Endodermal cell (in vitro differentiated cells): ENCODE results near the gene B4GALT5. TPM values are rescaled to one million over a fixed set of nuclear protein-coding genes. Genes with fewer than 3 reads are reported as not detected.

Experiments
- DNase-seq: peaks from one replicate; pipeline ENCODE4 v3.0.0-alpha.2; 2017
- H3K27ac ChIP-seq: 2 replicates; pipeline ENCODE4 v1.5.1; 2013; ENCODE audit warnings: mild to moderate bottlenecking, low read depth, low read length, moderate library complexity
- H3K27me3 ChIP-seq: 2 replicates; pipeline ENCODE4 v1.6.1; 2013; ENCODE audit warnings: mild to moderate bottlenecking, low read length, moderate library complexity; ENCODE audit not compliant: insufficient read depth, control insufficient read depth, poor library complexity, severe bottlenecking
- H3K36me3 ChIP-seq: 2 replicates; pipeline ENCODE4 v1.7.0; 2013; ENCODE audit warnings: mild to moderate bottlenecking, low read length, moderate library complexity; ENCODE audit not compliant: control insufficient read depth, insufficient read depth
- H3K4me1 ChIP-seq: one replicate; pipeline ENCODE4 v1.7.0; 2013; ENCODE audit warnings: low read length; ENCODE audit not compliant: control insufficient read depth, insufficient read depth
- H3K4me3 ChIP-seq: 2 replicates; pipeline ENCODE4 v1.5.1; 2013; ENCODE audit warnings: mild to moderate bottlenecking, low read length, moderate library complexity
- H3K9ac ChIP-seq: 2 replicates; pipeline ENCODE4 v1.6.1; 2013; ENCODE audit warnings: mild to moderate bottlenecking, low read length, moderate library complexity; ENCODE audit not compliant: poor library complexity, severe bottlenecking; ENCODE audit errors: extremely low read depth
- H3K9me3 ChIP-seq: 2 replicates; pipeline ENCODE4 v1.6.1; 2013; ENCODE audit warnings: mild to moderate bottlenecking, low read length, moderate library complexity; ENCODE audit not compliant: control insufficient read depth
- H3K27ac Mint-ChIP-seq: 2 replicates; pipeline ENCODE4 v1.8.0; 2020; ENCODE audit warnings: mixed read lengths
- H3K27me3 Mint-ChIP-seq: 2 replicates; pipeline ENCODE4 v1.8.0; 2021; ENCODE audit warnings: mild to moderate bottlenecking, mixed read lengths; ENCODE audit not compliant: insufficient read depth
- H3K36me3 Mint-ChIP-seq: 2 replicates; pipeline ENCODE4 v1.8.0; 2020; ENCODE audit warnings: low read depth, mixed read lengths
- H3K4me1 Mint-ChIP-seq: 2 replicates; pipeline ENCODE4 v1.8.0; 2020; ENCODE audit warnings: mixed read lengths
- H3K4me3 Mint-ChIP-seq: 2 replicates; pipeline ENCODE4 v1.8.0; 2020; ENCODE audit warnings: mild to moderate bottlenecking, moderate library complexity, mixed read lengths
- H3K9me3 Mint-ChIP-seq: 2 replicates; pipeline ENCODE4 v1.8.0; 2020; ENCODE audit warnings: mild to moderate bottlenecking, mixed read lengths
- whole genome bisulfite sequencing, 2 experiments: methylation state at CpG; one replicate each; pipeline versions ENCODE4 v1.1.5 to v1.1.7; 2013; ENCODE audit warnings: missing lambda C conversion rate in 2 of 2, mixed read lengths in 1 of 2; ENCODE audit not compliant: insufficient coverage in 1 of 2, insufficient read length in 1 of 2; 5-methylcytosine and 5-hydroxymethylcytosine counted together
- total RNA-seq, 2 donors: library from RNA; stranded (reverse); fragmentation: NEBNext Ultra II Directional in 1 of 2; extraction: Animal tissue kit (Norgen Biotek cat#: 25700) in 1 of 2; gene quantifications; 2 replicates in 1 of 2; 3 replicates in 1 of 2; pipeline ENCODE4 v1.2.1, GENCODE V29; 2021
- TF ChIP-seq, protein P1 (sequence below): fragments of 200-600 bp; sonication (generic); conservative IDR thresholded peaks from 2 replicates; pipeline ENCODE4 v1.5.0; 2021; ENCODE audit warnings: antibody characterized with exemption, mild to moderate bottlenecking

Gene B4GALT5
- total RNA-seq, 2 donors from 2014 or later = 57.0 to 58.8 TPM

GRCh38 chr20:49696594-49696993, 17.1 kb downstream of the B4GALT5 start:
- Histone ChIP-seq H3K36me3 (no peaks in the 10 kb centered on the region), H3K9ac (no peak overlapping the region), H3K4me3 (no peak overlapping the region), H3K27me3 (no peaks in the 10 kb centered on the region), H3K9me3 (no peaks in the 10 kb centered on the region), H3K27ac (no peak overlapping the region), H3K4me1 (no peaks in the 10 kb centered on the region)
- H3K4me3 Mint-ChIP-seq = no peak overlapping the region
- WGBS, 2 experiments = 73 to 80% methylated on average over 1 of the region's 2 CpGs
- H3K27ac Mint-ChIP-seq = no peak overlapping the region
- TF ChIP-seq, protein P1, sequence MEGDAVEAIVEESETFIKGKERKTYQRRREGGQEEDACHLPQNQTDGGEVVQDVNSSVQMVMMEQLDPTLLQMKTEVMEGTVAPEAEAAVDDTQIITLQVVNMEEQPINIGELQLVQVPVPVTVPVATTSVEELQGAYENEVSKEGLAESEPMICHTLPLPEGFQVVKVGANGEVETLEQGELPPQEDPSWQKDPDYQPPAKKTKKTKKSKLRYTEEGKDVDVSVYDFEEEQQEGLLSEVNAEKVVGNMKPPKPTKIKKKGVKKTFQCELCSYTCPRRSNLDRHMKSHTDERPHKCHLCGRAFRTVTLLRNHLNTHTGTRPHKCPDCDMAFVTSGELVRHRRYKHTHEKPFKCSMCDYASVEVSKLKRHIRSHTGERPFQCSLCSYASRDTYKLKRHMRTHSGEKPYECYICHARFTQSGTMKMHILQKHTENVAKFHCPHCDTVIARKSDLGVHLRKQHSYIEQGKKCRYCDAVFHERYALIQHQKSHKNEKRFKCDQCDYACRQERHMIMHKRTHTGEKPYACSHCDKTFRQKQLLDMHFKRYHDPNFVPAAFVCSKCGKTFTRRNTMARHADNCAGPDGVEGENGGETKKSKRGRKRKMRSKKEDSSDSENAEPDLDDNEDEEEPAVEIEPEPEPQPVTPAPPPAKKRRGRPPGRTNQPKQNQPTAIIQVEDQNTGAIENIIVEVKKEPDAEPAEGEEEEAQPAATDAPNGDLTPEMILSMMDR = no peak
- H3K9me3 Mint-ChIP-seq = no peaks in the 10 kb centered on the region
- DNase-seq = no peak
- H3K4me1 Mint-ChIP-seq = peaks cover 49% of the 10 kb centered on the region
- H3K27me3 Mint-ChIP-seq = no peaks in the 10 kb centered on the region
- no peaks in the 10 kb centered on the region for H3K36me3 Mint-ChIP-seq

GRCh38 chr20:49695830-49696229, 17.8 kb downstream of the B4GALT5 start:
- Mint-ChIP-seq H3K9me3 (no peaks in the 10 kb centered on the region), H3K4me3 (no peak overlapping the region), H3K27me3 (no peaks in the 10 kb centered on the region), H3K4me1 (peaks cover 51% of the 10 kb centered on the region), H3K27ac (no peak overlapping the region), H3K36me3 (no peaks in the 10 kb centered on the region)
- no peak for DNase-seq
- TF ChIP-seq, protein P1 = no peak
- WGBS, 2 experiments = 91% methylated on average over 3 of the region's 3 CpGs; no CpG with 5 or more reads in 1 of the 2 experiments
- Histone ChIP-seq H3K4me1 (no peaks in the 10 kb centered on the region), H3K9ac (no peak overlapping the region), H3K4me3 (no peak overlapping the region), H3K27ac (no peak overlapping the region), H3K36me3 (no peaks in the 10 kb centered on the region), H3K9me3 (no peaks in the 10 kb centered on the region), H3K27me3 (no peaks in the 10 kb centered on the region)

DNA sequence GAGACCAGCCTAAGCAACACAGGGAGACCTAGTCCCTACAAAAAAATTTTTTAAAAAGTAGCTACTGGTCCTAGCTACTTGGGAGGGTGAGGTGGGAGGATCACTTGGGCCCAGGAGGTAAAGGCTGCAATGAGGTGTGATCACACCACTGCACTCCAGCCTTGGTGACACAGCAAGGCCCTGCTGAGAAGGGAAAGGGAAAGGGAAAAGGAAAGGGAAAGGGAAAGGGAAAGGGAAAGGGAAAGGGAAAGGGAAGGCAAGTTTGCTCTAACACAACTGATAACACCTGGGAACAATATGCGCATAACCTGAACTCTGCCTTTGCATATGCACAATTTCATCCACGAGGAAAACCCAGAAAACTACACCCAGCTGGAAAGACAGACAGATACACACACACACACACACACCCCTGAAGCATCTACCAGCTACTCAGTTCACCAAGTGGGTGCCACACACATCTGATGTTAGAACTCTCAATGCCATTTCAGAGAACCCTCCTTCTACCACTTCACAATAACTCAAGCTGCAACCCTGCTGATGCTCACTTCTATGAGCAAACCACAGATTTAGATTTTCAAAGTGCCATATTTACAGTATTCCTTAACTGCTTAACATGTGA, 19.1 kb downstream of the B4GALT5 start:
- no peaks in the 10 kb centered on the region for H3K36me3 Mint-ChIP-seq
- 0 to 38% methylated on average over 1 to 2 of the region's 2 CpGs for WGBS, 2 experiments
- no peaks in the 10 kb centered on the region for H3K4me1 ChIP-seq
- TF ChIP-seq, protein P1 = no peak
- H3K9me3 ChIP-seq = no peaks in the 10 kb centered on the region
- no peaks in the 10 kb centered on the region for H3K27me3 Mint-ChIP-seq
- H3K4me1 Mint-ChIP-seq = peaks cover 53% of the 10 kb centered on the region
- H3K27me3 ChIP-seq = no peaks in the 10 kb centered on the region
- H3K4me3 ChIP-seq = no peak overlapping the region
- no peak overlapping the region for H3K27ac ChIP-seq
- H3K9ac ChIP-seq = no peak overlapping the region
- no peaks in the 10 kb centered on the region for H3K9me3 Mint-ChIP-seq
- H3K4me3 Mint-ChIP-seq = no peak overlapping the region
- DNase-seq = peak; percentile 80
- H3K27ac Mint-ChIP-seq = no peak overlapping the region
- no peaks in the 10 kb centered on the region for H3K36me3 ChIP-seq
